SU-DHL-6 (cell line): ENCODE measurements around the gene KCTD6.

Source experiments
- H2AFZ ChIP-seq: fragments of 200-600 bp; sonication (generic); 2 replicates; pipeline ENCODE4 v1.6.1; 2014; ENCODE audit warnings: low read depth, mild to moderate bottlenecking, moderate library complexity, mixed read lengths, antibody characterized with exemption, low read length; ENCODE audit not compliant: severe bottlenecking
- H3F3A ChIP-seq: fragments of 200-600 bp; shearing (Covaris generic); 2 replicates; pipeline ENCODE4 v1.6.0; 2016; ENCODE audit warnings: antibody characterized with exemption, mild to moderate bottlenecking; ENCODE audit not compliant: insufficient read depth
- H3K27ac ChIP-seq: fragments of 200-600 bp; sonication (generic); 2 replicates; pipeline ENCODE4 v1.5.1; 2016; ENCODE audit warnings: low read depth, mild to moderate bottlenecking, low read length, moderate library complexity, mixed read lengths
- H3K27me3 ChIP-seq: fragments of 200-600 bp; sonication (generic), shearing (Covaris generic); 2 replicates; pipeline ENCODE4 v1.6.0; 2014; ENCODE audit warnings: mild to moderate bottlenecking, low read length
- H3K36me3 ChIP-seq: fragments of 200-600 bp; sonication (generic); 2 replicates; pipeline ENCODE4 v1.6.1; 2014; ENCODE audit warnings: mild to moderate bottlenecking, low read length, mixed read lengths
- H3K4me2 ChIP-seq: fragments of 300-600, 200-600 bp; shearing (Covaris generic), sonication (generic); 2 replicates; pipeline ENCODE4 v1.6.0; 2014; ENCODE audit warnings: low read length, low read depth, mild to moderate bottlenecking; ENCODE audit not compliant: poor library complexity, severe bottlenecking
- H3K4me3 ChIP-seq: fragments of 200-600 bp; sonication (generic); 2 replicates; pipeline ENCODE4 v1.5.1; 2014; ENCODE audit warnings: antibody characterized with exemption, low read length, mild to moderate bottlenecking, mixed read lengths; ENCODE audit not compliant: insufficient read depth, poor library complexity, severe bottlenecking
- H3K79me2 ChIP-seq: fragments of 200-600 bp; sonication (generic); 2 replicates; pipeline ENCODE4 v1.6.1; 2014; ENCODE audit warnings: mild to moderate bottlenecking, low read length, moderate library complexity; ENCODE audit not compliant: insufficient read depth
- H3K9ac ChIP-seq: fragments of 200-600 bp; sonication (generic); 2 replicates; pipeline ENCODE4 v1.7.0; 2014; ENCODE audit warnings: mild to moderate bottlenecking, low read length
- H3K9me2 ChIP-seq: fragments of 200-600 bp; sonication (generic); replicated peaks from 2 replicates; pipeline ENCODE4 v1.6.1; 2014; ENCODE audit warnings: low read length; ENCODE audit not compliant: insufficient read depth
- H3K9me3 ChIP-seq: fragments of 200-600 bp; sonication (generic); 2 replicates; pipeline ENCODE4 v1.6.1; 2014; ENCODE audit warnings: low read length, mixed read lengths; ENCODE audit not compliant: insufficient read depth
- H4K20me1 ChIP-seq: fragments of 200-600 bp; sonication (generic); 2 replicates; pipeline ENCODE4 v1.6.1; 2014; ENCODE audit warnings: low read depth, mild to moderate bottlenecking, antibody characterized with exemption, low read length, moderate library complexity, mixed read lengths
- CTCF ChIP-seq: fragments of 200-600 bp; sonication (generic); IDR thresholded peaks from one replicate; pipeline ENCODE4 v1.5.1; 2017; ENCODE audit warnings: antibody characterized with exemption, mild to moderate bottlenecking, low read length, moderate library complexity; ENCODE audit not compliant: insufficient read depth, poor library complexity, severe bottlenecking
- EZH2phosphoT487 ChIP-seq: fragments of 200-600 bp; sonication (generic), shearing (Covaris generic); conservative IDR thresholded peaks from 2 replicates; pipeline ENCODE4 v1.6.1; 2018; ENCODE audit warnings: mild to moderate bottlenecking, antibody characterized with exemption, low read length, moderate library complexity, mixed read lengths

Gene KCTD6

GRCh38 chr3:58521917-58522631 is 30.2 kb downstream of the KCTD6 start:
- H3K36me3 ChIP-seq, result no peaks in the 10 kb centered on the region
- H4K20me1 ChIP-seq, result no peaks in the 10 kb centered on the region
- no peaks in the 10 kb centered on the region for H3K9me2 ChIP-seq
- H3K4me2 ChIP-seq, result no peak overlapping the region
- no peaks in the 10 kb centered on the region for H3K9me3 ChIP-seq
- no peak overlapping the region for H3K9ac ChIP-seq
- H3K79me2 ChIP-seq, result no peaks in the 10 kb centered on the region
- H3K27me3 ChIP-seq, result no peaks in the 10 kb centered on the region
- H2AFZ ChIP-seq, result no peak overlapping the region
- TF ChIP-seq EZH2phosphoT487, result no peak
- no peak for TF ChIP-seq CTCF
- H3F3A ChIP-seq, result no peaks in the 10 kb centered on the region
- no peak overlapping the region for H3K27ac ChIP-seq
- no peak overlapping the region for H3K4me3 ChIP-seq

- no peak overlapping the region for H3K27ac ChIP-seq
- H3K4me3 ChIP-seq, result no peak overlapping the region
- no peaks in the 10 kb centered on the region for H3K36me3 ChIP-seq
- no peaks in the 10 kb centered on the region for H3F3A ChIP-seq
- TF ChIP-seq CTCF (no peak), EZH2phosphoT487 (no peak)
- H4K20me1 ChIP-seq, result no peaks in the 10 kb centered on the region
- H3K4me2 ChIP-seq, result no peak overlapping the region
- no peak overlapping the region for H3K9ac ChIP-seq
- no peaks in the 10 kb centered on the region for H3K9me2 ChIP-seq
- H3K9me3 ChIP-seq, result no peaks in the 10 kb centered on the region
- H2AFZ ChIP-seq, result no peak overlapping the region
- no peaks in the 10 kb centered on the region for H3K79me2 ChIP-seq
- H3K27me3 ChIP-seq, result no peaks in the 10 kb centered on the region
These were observed 31.0 kb downstream of the KCTD6 start for GRCh38 chr3:58522759-58523425.

- TF ChIP-seq EZH2phosphoT487 (no peak), CTCF (no peak)
- Histone ChIP-seq H3K4me3 (no peak overlapping the region), H3K9me2 (no peaks in the 10 kb centered on the region), H3K27ac (no peak overlapping the region), H3K27me3 (no peaks in the 10 kb centered on the region), H4K20me1 (no peaks in the 10 kb centered on the region), H2AFZ (no peak overlapping the region), H3K9ac (no peak overlapping the region), H3K79me2 (no peaks in the 10 kb centered on the region), H3F3A (no peaks in the 10 kb centered on the region), H3K4me2 (no peak overlapping the region), H3K36me3 (no peaks in the 10 kb centered on the region), H3K9me3 (no peaks in the 10 kb centered on the region)
These were observed 32.5 kb downstream of the KCTD6 start for GRCh38 chr3:58524326-58524888.
